GM12878 (cell line): ENCODE measurements around the gene SPG7. TPM values are rescaled to one million over a fixed set of nuclear protein-coding genes. Genes with fewer than 3 reads are reported as not detected.

Source experiments
- BCL11A ChIP-seq: IDR thresholded peaks from 2 replicates; pipeline ENCODE4 v1.6.1; 2011; ENCODE audit warnings: low read depth, low read length
- BMI1 ChIP-seq: fragments of 450-650 bp; IDR thresholded peaks from 2 replicates; pipeline ENCODE4 v1.6.1; 2016; ENCODE audit warnings: mild to moderate bottlenecking, moderate library complexity, borderline replicate concordance
- CHD4 ChIP-seq: fragments of 200-600 bp; sonication (generic); IDR thresholded peaks from 2 replicates; pipeline ENCODE4 v1.6.1; 2016; ENCODE audit warnings: mild to moderate bottlenecking
- IRF3 ChIP-seq: fragments of 450-650 bp; IDR thresholded peaks from 2 replicates; pipeline ENCODE4 v1.6.1; 2014; ENCODE audit warnings: mild to moderate bottlenecking
- KAT2A ChIP-seq: conservative IDR thresholded peaks from 2 replicates; pipeline ENCODE4 v1.6.1; 2011; ENCODE audit warnings: low read depth, low read length; ENCODE audit not compliant: control insufficient read depth
- MYB ChIP-seq: fragments of 150-350 bp; IDR thresholded peaks from 2 replicates; pipeline ENCODE4 v1.6.1; 2014; ENCODE audit warnings: mild to moderate bottlenecking, low read depth, low read length, borderline replicate concordance
- PAX5 ChIP-seq: IDR thresholded peaks from 2 replicates; pipeline ENCODE4 v1.6.1; 2011; ENCODE audit warnings: low read depth, low read length, borderline replicate concordance
- PAX8 ChIP-seq: fragments of 450-650 bp; IDR thresholded peaks from 2 replicates; pipeline ENCODE4 v1.6.1; 2017; ENCODE audit warnings: mild to moderate bottlenecking, moderate library complexity
- PRDM15 ChIP-seq: fragments of 450-650 bp; formaldehyde crosslinking; IDR thresholded peaks from 2 replicates; pipeline ENCODE4 v1.4.0; 2020; ENCODE audit warnings: mild to moderate bottlenecking, moderate library complexity
- RAD21 ChIP-seq: IDR thresholded peaks from 2 replicates; pipeline ENCODE4 v1.6.1; 2011; ENCODE audit warnings: mild to moderate bottlenecking, low read depth, low read length, moderate library complexity; ENCODE audit not compliant: insufficient read depth
- RB1 ChIP-seq: fragments of 450-650 bp; formaldehyde crosslinking; IDR thresholded peaks from 2 replicates; pipeline ENCODE4 v1.6.1; 2017; ENCODE audit warnings: mild to moderate bottlenecking, borderline replicate concordance
- RFX5 ChIP-seq: IDR thresholded peaks from 2 replicates; pipeline ENCODE4 v1.6.1; 2011; ENCODE audit warnings: low read depth, low read length, improper control_type of control experiment
- ZNF274 ChIP-seq: IDR thresholded peaks from one replicate; pipeline ENCODE4 v1.8.0; 2011; ENCODE audit not compliant: insufficient read length, insufficient read depth
- polyA plus RNA-seq, 11 experiments: library from polyadenylated mRNA; depleted of rRNA in 4 of 11; unstranded in 6 of 11; stranded (reverse) in 5 of 11; fragments of >200 nt; fragmentation: Nextera tagmentation in 4 of 11; fragmentation: Illumina TruSeq in 1 of 11; extraction: Ambion mirVana in 4 of 11; extraction: Trizol in 1 of 11; gene quantifications; 1 replicate in 1 of 11; 2 replicates in 10 of 11; pipeline versions ENCODE4 v1.2.1 to v1.2.3, GENCODE V29; 2011 to 2016; ENCODE audit warnings: inconsistent platforms in 2 of 11, missing spikeins in 2 of 11, low read depth in 1 of 11
- total RNA-seq, 4 experiments: library from RNA; depleted of rRNA in 3 of 4; stranded (reverse); fragments of >200 nt in 3 of 4; fragmentation: Illumina TruSeq in 1 of 4; extraction: Trizol in 1 of 4; gene quantifications; 2 replicates each; pipeline versions ENCODE4 v1.2.1 to v1.2.3, GENCODE V29; 2013 to 2021
- TF ChIP-seq, protein P1 (sequence below): IDR thresholded peaks from 2 replicates; pipeline ENCODE4 v1.6.1; 2012; ENCODE audit warnings: improper control_type of control experiment, low read depth, low read length; ENCODE audit not compliant: insufficient replicate concordance
- TF ChIP-seq, protein P2 (sequence below): IDR thresholded peaks from 2 replicates; pipeline ENCODE4 v1.6.1; 2012; ENCODE audit warnings: low read depth, low read length, improper control_type of control experiment

The SPG7 gene
- total and polyA plus RNA-seq, 10 of the 15 experiments (the other 5 are each of a cell fraction or from before 2014, with no cell fraction given), result 5.9 to 75.9 (median 52.5) TPM

DNA sequence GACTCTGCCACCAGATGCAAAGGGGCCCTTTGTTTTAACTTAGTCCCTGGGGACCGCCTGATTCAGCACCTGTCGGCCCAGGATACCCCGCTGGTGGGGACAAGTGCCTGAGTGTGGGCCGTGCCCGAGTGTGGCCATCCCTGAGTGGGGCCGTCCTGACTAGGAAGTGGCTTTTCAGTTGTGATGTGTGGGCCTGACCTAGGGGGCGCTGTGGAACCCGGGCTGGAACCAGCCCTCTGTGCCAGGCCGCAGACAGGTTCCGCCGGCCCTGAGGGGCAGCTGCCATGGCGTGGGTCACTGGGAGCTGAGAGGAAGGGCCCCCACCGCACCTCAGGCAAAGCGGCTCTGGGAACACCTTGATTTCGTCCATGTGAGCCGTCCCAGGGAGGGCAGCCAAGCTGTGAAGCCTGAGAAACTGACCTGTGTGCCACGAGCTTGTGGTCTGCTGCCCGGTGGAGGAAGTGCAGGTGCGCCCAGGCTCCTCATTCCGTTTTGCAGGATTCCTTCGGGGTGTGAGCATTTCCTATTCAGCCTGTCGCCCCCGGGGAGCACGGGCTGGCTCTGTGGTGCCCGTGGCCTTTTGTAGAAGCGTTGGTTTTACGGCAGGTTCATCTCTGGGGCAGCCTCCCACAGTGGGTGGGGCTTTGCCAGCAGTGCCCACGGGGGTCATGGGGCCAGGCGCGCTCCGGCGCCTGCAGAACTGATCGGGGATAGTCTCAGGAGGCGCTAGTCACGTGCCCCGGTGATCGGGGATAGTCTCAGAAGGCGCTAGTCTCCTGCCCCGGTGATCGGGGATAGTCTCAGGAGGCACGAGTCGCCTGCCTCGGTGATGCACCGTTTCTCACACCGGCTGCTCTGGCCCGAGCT, 57.5 kb downstream of the SPG7 start (continued):
- TF ChIP-seq, protein P1, sequence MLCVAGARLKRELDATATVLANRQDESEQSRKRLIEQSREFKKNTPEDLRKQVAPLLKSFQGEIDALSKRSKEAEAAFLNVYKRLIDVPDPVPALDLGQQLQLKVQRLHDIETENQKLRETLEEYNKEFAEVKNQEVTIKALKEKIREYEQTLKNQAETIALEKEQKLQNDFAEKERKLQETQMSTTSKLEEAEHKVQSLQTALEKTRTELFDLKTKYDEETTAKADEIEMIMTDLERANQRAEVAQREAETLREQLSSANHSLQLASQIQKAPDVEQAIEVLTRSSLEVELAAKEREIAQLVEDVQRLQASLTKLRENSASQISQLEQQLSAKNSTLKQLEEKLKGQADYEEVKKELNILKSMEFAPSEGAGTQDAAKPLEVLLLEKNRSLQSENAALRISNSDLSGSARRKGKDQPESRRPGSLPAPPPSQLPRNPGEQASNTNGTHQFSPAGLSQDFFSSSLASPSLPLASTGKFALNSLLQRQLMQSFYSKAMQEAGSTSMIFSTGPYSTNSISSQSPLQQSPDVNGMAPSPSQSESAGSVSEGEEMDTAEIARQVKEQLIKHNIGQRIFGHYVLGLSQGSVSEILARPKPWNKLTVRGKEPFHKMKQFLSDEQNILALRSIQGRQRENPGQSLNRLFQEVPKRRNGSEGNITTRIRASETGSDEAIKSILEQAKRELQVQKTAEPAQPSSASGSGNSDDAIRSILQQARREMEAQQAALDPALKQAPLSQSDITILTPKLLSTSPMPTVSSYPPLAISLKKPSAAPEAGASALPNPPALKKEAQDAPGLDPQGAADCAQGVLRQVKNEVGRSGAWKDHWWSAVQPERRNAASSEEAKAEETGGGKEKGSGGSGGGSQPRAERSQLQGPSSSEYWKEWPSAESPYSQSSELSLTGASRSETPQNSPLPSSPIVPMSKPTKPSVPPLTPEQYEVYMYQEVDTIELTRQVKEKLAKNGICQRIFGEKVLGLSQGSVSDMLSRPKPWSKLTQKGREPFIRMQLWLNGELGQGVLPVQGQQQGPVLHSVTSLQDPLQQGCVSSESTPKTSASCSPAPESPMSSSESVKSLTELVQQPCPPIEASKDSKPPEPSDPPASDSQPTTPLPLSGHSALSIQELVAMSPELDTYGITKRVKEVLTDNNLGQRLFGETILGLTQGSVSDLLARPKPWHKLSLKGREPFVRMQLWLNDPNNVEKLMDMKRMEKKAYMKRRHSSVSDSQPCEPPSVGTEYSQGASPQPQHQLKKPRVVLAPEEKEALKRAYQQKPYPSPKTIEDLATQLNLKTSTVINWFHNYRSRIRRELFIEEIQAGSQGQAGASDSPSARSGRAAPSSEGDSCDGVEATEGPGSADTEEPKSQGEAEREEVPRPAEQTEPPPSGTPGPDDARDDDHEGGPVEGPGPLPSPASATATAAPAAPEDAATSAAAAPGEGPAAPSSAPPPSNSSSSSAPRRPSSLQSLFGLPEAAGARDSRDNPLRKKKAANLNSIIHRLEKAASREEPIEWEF, result no peak
- TF ChIP-seq BCL11A (0 out of 2 replicates have a peak, but pooled peaks have one; percentile 18), RB1 (no peak), MYB (no peak), CHD4 (no peak), IRF3 (no peak), RAD21 (no peak), PAX5 (no peak), KAT2A (no peak), ZNF274 (no peak), PRDM15 (CRISPR knock-in tag) (no peak), RFX5 (no peak), BMI1 (no peak), PAX8 (no peak)
- TF ChIP-seq, protein P2, sequence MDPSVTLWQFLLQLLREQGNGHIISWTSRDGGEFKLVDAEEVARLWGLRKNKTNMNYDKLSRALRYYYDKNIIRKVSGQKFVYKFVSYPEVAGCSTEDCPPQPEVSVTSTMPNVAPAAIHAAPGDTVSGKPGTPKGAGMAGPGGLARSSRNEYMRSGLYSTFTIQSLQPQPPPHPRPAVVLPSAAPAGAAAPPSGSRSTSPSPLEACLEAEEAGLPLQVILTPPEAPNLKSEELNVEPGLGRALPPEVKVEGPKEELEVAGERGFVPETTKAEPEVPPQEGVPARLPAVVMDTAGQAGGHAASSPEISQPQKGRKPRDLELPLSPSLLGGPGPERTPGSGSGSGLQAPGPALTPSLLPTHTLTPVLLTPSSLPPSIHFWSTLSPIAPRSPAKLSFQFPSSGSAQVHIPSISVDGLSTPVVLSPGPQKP, result no peak
